NCI-H146 treated with DMSO at 0.1 percent for 48 hours (cell line): ENCODE results near the gene TOMM7.
"Not testable (repeated sequence)": the region's sequence is repeated elsewhere in the genome, so short reads cannot be mapped to it uniquely, and the experiment has no call there.

ENCODE experiments used
- DNase-seq: peaks from one replicate; lab custom pipeline; 2025; ENCODE audit not compliant: unreplicated experiment; lab: John Stamatoyannopoulos, UW

TOMM7 gene

DNA sequence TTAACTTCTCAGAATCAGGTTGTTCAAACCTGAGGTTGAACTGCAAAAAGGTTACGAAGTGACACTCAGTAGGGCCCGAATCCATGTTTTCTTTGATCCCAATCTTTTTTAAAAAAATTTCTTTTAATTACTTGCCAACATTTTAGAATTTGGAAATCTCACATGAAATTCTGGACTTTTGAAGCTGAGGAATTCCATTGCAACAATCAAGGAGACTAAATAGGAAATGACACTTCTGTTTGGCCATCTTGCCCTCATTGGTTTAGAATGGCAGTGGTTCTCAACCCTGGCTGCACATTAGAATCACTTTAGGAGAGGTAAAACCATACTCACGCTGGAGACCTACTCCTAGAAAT is 471 bp upstream of the TOMM7 start:
- DNase-seq = no peak

DNA sequence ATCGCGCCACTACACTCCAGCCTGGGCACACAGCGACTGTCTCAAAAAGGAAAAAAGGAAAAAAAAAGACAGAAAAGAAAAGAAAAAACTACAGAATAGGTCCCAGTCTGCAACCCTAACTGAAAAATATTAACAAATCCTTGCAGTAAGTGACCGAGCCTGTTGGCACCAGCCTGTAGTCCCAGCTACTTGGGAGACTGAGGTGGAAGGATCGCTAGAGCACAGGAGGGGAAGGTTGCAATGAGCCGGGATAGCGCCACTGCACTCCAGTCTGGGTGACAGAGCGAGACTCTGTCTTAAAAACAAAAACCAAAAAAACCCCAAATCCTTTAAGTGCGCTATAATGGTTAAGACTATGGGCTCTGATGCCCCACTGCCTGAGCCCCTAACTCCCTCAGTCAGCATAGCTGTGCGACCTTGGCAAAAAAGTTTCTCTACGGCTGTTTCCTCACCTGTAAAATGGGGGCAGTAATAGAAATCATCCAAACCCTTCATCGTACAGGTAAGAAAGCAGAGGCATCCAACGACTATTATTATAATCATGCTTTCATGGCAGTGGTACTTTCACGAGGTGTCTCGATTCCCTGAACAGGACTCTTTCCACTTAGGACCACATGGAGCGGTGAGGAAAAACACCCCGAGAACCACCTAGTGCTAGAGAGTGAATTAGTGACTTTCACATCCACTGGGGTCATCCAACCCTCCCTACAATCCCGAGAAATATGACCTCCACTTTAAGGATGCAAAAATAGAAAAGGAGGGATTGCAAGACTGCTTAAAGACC is 755 bp downstream of the TOMM7 start:
- DNase-seq = no peak

DNA sequence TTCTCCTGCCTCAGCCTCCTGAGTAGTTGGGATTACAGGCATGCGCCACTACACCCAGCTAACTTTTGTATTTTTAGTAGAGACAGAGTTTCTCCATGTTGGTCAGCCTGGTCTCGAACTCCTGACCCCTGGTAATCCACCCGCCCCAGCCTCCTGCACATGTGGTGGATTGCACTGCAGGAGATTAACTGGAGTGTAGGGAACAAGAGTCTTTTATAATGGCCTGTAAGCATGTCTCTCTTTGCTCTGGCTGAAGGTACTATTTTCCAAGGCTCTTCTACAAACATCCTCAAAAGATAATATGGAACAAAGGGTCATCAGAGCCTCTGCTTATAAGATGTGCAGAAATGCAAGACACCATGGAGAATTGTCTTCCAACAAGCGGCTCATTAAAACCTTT is 3.2 kb downstream of the TOMM7 start:
- DNase-seq = no peak

DNA sequence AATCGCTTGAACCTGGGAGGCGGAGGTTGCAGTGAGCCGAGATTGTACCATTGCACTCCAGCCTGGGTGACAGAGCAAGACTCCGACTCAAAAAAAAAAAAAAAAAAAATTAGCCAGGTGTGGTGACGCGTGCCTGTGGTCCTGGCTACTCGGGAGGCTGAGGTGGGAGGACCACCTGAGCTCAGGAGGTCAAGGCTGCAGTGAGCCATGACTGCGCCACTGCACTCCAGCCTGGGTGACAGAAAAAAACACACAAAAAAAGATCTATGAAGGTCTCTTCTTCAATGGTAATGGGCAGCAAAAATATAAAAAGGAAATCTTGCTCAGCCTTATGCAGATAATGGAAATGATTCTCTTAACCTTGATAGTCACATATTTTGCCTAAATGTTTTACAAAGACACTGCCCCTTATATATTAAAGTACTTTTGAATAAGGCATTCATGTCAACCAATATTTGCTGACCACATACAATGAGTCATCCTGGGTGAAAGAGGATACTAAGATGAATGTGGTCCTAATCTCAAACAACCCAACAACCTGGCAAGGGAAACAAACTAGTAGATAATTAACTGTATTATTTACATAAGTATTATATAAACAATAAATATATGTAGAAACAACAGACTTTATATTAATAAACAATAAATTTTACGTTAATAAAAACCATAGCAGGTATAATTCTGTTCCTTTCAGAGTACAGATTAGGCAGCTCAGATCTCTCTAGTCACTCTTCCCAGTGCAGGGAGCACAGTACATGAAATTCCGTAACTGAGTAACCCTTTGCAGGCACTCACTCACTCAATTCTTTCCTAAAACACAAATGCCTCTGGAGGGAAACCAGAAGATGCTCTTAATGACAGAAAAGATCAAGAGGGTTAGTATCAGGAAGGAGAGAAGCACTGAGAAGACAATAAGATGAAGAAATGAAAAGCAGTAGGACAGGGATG is 8.1 kb downstream of the TOMM7 start:
- DNase-seq = peak; percentile 4

DNA sequence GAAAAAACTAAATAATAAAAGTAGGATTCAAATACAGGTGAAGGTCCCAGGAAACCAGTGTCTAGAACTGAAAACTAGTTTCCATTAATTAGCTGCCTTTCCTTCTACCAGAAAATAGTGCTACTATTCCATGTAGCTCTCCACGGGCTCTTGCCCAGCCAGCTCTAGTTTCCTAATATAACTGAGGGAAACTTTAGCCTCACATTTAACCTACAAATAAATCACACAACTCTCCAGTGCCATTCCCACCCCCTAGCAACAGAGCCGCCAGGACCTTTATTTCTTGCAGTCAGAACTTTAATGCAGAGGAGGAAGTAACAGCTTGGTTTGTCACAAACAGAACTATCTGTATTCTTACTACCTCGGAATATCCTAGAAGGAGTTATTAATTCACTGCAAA is 10.3 kb downstream of the TOMM7 start:
- DNase-seq = no peak

DNA sequence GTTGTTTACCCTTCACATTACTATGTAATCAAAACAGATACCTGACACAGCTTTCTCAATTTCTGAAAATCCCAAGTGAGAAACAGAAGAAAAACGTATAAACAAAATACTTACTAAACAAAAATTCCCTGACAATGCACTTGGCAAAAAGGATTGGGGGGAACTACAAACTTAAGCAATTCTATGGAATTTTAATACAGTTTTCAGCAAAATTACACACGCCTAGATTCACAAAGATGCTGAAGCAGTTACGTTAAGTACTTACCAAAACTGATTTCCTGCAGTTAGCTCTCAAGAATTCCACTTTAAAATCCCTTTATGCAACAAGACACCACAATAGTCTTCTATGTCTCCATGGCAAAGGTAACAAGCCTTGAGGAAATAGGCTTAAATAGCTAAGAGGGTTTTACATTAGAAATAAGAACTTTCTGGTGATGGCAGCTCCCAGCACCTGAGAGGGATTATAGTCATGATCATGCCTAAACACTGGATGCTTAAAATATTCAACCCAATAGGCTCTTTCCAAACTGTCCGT is 10.8 kb downstream of the TOMM7 start:
- DNase-seq = no peak

DNA sequence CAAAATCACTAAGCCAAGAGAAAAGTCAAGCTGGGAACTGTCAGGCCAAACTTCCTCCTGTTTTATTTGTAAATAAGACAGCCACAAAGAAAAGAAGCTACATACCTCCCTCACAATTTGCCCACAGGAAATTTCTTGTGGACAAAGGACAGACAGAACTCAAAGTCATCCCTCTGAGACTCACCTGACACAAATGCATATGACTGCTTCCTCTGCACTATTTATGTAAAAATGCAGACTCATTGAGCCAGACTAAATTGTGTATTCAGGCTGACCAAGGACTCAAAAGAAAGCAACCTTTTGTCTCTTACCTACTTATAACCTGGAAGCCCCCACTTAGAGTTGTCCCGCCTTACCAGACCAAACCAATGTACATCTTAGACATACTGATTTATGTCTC is 11.8 kb downstream of the TOMM7 start:
- DNase-seq = no peak

DNA sequence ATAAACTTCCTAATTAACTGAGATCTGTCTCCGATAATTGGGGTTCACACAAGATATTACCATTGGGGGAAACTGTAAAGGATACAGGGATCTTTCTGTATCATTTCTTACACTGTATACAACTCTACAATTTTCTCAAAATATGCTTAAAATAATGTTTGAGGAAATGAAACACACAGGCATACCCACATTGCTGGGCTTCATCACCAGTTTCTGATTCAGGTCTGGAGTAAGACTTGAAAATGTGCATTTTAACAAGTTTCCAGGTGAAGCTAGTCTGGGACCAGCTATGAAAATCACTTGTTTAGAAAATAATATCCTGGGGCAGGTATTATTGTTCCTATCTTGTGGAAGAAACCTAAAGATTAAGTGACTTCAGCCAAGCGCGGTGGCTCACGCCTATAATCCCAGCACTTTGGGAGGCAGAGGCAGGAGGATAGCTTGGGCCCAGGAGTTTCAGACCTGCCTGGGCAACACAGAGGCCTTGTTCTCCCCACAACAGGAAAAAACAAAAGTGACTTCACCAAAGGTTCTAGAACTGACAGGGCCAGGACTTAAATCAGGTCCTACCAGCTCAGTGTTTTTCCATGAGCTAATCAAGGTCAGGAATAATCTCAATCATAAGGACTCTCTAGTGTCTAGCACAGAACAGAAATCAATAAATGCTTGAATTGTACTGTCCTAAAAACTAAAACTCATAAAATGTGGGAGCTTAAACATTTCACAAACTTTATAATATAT is 12.6 kb downstream of the TOMM7 start:
- DNase-seq = no peak

DNA sequence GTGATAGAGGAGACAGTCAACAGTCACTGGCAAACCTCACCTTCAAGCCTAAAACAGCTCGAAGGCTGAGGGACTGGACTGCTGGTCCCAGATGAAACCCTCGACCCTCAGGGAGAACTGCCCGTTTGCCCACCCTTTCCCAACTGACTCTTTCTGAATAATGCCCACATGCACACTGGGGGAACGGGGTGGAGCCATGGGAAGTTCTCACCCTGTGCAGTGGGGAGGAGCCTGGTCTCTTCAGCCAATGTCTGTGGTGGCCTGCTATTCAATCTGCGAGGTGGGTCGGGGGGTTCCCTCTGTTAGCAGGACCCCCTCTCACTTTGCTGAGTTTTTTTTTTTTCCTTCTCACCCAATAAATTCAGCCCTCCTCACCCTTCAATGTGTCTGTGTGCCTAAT is 14.5 kb downstream of the TOMM7 start:
- no peak for DNase-seq

DNA sequence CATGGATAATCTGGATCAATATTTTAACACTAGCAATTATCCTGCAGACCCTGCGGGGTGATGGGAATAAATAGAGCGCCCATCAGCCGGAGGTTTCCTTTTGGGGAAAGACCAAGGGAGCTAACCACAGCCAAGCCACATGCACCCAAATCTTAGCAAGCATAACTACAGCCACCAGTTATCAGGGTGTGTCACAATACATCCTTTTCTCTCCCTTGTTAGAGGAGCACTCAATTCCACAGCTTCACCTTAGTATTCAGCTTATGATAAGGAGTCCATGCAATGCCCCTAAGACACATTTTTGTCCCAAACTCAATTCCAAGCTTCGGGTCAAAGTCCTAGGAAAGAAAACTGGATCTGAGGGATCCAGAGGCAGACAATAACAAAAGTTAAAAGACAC is 15.9 kb downstream of the TOMM7 start:
- no peak for DNase-seq

DNA sequence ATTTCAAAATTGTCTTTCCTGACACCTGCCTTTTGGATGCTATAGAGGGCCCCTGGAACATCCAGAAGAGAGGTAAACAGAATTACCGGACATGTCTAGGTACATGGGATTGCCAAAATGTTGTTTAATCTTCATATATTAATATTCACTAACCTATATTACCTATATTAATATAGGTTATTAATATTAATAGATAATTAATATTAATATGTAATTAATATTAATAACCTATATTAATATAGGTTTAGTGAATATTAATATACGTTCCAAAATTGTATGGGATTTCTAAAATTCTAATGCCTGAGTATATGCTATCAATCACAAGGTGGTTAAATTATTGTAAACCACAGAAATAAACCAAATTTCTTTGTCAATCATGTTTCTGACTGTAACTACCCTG is 17.4 kb downstream of the TOMM7 start:
- DNase-seq = no peak

DNA sequence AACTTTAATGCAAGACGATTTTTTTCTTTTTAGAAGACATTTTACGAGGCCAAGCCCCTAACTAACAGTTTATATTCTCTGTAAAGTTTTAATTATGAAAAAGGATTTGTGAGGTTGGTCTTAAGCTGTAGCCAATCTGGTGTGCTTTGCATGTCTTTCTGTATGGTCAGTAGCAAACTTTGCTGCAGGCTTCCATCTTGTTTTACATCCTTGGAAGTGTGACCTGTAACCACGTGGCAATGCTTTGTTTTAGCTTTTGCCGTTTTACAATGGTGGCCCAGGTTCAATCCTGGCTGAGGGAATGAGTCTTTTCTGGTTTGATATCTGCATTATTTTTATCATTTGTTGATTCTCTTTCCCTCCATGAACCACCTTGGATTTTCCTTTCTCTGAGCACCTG is 19.8 kb downstream of the TOMM7 start:
- not testable (repeated sequence) for DNase-seq

DNA sequence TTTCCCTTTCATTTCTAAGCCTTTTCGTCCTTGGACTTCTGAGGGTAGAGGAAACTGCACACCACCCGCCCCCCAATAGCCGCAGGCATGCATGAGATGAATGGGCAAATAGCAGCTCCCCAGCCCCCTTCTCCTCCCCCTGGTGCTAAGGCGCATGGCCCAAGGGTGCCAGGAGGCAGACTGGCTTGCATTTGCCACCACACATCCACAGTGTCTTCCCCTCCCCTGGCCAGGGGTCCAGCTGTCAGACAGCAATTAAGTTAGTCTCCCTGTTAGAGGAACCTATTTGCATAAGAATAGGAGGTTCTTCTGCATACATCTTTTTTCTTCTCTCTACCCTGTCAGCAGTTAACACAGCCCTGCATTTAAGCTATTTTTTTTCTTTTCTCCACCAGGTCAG is 20.2 kb downstream of the TOMM7 start:
- DNase-seq = no peak

DNA sequence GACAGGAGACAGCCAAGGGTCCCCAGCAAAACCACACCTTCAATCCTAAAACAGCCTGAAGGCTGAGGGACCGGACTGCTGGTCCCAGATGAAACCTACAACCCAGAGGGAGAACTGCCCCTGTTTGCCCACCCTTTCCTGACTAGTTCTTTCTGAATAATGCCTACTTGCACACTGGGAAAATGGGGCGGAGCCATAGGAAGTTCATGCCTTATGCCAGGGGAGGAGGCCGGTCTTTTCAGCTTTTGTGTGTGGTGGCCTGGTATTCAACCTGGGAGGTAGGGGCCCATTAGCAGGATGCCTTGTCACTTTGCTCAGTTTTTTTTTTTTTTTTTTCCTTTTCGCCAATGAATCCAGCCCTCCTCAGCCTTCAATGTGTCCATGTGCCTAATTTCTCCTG is 20.7 kb downstream of the TOMM7 start:
- DNase-seq = no peak

DNA sequence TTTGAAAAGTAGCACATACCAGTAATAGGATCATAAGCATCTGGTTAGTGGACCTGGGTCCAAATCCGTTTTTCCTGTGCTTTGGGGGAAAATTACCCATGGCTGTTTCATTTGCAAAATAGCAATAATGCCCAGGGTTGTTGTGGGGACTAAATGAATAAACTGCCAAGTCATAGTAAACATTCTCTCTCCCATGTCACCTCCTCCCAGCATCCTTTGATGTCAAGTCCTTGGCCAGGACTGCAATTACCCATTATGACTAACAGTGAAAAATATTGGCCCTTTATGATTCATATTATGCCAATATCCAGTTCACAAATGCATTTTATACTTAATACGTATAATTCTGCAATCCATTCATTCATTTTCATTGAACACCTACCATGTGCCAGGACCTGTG is 23.0 kb downstream of the TOMM7 start:
- DNase-seq = no peak

DNA sequence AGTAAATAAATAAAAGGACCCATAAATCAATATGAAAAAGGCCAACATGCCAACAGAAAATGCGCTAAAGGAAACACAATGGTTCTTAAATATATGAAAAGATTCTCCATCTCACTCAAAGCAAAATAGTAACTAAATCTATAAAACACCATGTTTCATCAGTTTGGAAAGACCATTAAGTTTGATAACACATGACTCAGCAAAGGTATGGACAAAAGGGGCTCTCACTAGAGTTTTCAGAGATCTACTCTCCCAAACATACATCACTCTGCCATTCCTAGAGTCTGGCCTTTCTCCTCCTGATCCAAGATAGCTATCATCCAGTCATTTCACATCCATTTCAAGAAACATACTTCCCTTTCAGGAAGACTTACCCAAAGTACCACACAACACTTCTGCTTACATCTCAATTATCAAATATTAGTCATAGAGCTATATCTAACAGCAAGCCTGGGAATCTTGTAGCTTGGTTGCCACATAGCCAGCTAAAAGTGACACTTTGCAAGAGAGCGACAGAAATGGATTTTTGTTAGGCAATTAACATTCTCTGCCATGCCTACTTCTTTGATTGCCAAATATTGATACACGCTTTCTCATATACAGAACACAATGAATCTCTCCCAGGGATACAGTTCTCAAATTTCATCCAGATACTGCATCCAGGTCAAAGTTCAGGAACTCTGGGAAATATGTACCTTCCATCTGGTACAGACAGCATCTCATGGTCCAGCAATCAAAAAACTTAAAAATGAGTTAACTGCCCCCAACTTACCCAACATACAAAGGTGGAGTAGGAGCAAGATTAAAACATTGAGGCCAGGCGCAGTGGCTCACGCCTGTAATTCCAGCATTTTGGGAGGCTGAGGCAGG is 28.8 kb downstream of the TOMM7 start:
- no peak for DNase-seq

DNA sequence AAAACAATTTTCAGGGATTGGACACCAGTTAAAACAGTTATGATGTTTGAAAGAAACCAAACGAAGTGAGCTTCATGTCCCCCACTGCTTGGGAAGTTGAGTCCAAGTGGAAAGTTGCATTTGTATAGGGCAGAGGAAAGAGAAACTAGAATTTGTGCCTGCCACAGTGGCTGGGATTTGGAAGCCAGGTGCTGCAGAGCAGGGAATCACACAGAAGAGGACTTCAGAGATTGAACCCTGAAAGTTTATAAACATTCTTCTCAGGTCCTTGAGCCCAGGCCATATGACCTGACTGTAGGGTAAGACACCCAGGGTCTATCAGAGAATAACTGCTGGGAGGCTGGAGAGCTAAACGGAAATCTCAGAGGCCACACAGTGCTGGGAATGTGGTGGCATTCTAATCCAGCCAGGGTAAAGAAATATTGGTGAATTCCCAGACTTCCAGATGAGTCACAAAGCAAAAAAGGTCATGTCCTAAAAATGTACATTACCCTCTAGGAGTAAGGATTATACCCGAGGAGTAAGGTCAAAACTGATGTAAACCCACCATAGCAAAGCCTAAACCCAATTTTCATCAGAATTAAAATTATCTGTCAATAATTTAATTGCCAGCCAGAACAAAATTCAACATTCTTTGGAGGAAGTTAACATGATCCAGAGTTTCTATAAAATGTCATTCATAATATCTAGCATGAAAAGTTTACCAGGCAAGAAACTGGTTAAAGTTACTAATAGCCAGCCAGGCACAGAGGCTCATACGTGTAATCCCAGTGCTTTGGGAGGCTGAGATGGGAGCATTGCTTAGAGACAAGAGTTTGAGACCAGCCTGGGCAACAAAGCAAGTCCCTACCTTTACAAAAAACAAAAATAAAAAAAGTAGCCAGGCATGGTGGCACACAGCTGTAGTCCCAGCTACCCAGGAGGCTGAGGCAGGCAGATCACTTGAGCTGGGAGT is 31.2 kb downstream of the TOMM7 start:
- no peak for DNase-seq

DNA sequence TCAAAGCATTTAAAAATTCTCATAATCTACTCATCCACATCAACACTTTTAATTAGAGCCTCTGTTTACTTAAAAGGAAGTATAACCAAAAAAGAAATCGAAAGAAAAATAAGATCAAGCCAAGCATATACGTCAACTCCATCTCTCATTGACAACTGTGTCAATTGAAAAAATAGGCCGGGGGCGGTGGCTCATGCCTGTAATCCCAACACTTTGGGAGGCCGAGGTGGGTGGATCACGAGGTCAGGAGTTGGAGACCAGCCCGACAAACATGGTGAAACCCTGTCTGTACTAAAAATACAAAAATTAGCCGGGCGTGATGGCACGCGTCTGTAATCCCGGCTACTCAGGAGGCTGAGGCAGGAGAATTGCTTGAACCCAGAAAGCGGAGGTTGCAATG is 32.0 kb downstream of the TOMM7 start:
- not testable (repeated sequence) for DNase-seq

DNA sequence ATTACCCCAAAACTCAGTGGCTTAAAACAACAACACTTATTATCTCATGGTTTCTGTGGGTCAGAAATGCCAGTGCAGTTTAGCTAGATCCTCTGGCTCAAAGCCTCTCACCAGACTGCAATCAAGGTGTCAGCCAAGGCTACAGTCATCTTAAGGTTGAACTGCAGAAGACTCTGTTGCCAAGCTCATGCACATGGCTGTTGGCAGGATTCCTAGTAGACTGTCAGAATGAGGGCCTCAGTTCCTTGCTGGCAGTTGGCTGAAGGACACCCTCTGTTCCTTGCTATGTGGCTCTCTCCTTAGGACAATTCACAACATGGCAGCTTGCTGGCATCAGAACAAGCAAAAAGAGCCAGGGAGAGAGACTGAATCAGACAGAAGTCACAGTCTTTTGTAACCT is 34.7 kb downstream of the TOMM7 start:
- DNase-seq = no peak
